DND-41 (cell line): ENCODE results near the gene HOXD10.

Source experiments
- EZH2 ChIP-seq: IDR thresholded peaks from 3 replicates; pipeline ENCODE4 v1.6.1; 2012; ENCODE audit warnings: borderline replicate concordance, low read depth, mild to moderate bottlenecking, moderate library complexity, low read length, inconsistent platforms; ENCODE audit not compliant: severe bottlenecking
- TF ChIP-seq, protein P1 (sequence below): IDR thresholded peaks from 2 replicates; pipeline ENCODE4 v1.5.1; 2012; ENCODE audit warnings: borderline replicate concordance, low read length, moderate library complexity, mild to moderate bottlenecking; ENCODE audit not compliant: poor library complexity, severe bottlenecking; ENCODE audit errors: extremely low read depth

DNA sequence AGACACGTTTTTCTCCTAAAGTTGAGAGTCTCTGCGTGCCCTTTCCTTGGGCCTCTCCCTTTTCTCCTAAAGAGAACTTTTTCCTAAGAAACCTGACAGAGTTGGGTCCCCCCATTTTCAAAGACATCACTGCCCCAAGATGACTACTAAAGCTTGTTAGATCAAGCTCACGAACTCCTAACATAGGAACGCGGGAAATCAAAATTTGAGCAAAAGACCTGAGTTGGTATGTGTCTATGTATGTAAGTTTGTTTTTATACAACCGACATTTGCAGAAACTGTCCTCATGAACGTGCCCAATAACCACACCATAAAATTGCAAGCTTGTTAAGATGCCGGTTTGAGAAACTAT lies 22.7 kb upstream of the HOXD10 start:
- TF ChIP-seq, protein P1, sequence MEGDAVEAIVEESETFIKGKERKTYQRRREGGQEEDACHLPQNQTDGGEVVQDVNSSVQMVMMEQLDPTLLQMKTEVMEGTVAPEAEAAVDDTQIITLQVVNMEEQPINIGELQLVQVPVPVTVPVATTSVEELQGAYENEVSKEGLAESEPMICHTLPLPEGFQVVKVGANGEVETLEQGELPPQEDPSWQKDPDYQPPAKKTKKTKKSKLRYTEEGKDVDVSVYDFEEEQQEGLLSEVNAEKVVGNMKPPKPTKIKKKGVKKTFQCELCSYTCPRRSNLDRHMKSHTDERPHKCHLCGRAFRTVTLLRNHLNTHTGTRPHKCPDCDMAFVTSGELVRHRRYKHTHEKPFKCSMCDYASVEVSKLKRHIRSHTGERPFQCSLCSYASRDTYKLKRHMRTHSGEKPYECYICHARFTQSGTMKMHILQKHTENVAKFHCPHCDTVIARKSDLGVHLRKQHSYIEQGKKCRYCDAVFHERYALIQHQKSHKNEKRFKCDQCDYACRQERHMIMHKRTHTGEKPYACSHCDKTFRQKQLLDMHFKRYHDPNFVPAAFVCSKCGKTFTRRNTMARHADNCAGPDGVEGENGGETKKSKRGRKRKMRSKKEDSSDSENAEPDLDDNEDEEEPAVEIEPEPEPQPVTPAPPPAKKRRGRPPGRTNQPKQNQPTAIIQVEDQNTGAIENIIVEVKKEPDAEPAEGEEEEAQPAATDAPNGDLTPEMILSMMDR: no peak
- no peak for TF ChIP-seq EZH2
